CD14-positive monocyte (primary cell): Measurements from ENCODE around the gene MPST. TPM values are rescaled to one million over a fixed set of nuclear protein-coding genes. Genes with fewer than 3 reads are reported as not detected.

Experiments
- DNase-seq, 3 donors: peaks; one replicate each; pipeline ENCODE4 v3.0.0-alpha.2; 2011 to 2022
- H2AFZ ChIP-seq: 2 replicates; pipeline ENCODE4 v1.6.0; 2012; ENCODE audit warnings: mild to moderate bottlenecking, low read depth, low read length, inconsistent platforms; ENCODE audit not compliant: insufficient read depth, poor library complexity, severe bottlenecking
- H3K27ac ChIP-seq, 2 donors: 1 replicate in 1 of 2; 2 replicates in 1 of 2; pipeline ENCODE4 v1.5.1; 2012 to 2013; ENCODE audit warnings: low read length in 2 of 2, control low read depth in 1 of 2, inconsistent platforms in 1 of 2, low read depth in 1 of 2, mild to moderate bottlenecking in 1 of 2
- H3K27me3 ChIP-seq, 2 donors: one replicate each; pipeline versions ENCODE4 v1.6.0 to v1.6.1; 2011 to 2013; ENCODE audit warnings: low read length in 2 of 2; ENCODE audit not compliant: control insufficient read depth in 2 of 2, insufficient read depth in 2 of 2
- H3K36me3 ChIP-seq, 2 donors: replicated peaks in 1 of 2; 1 replicate in 1 of 2; 2 replicates in 1 of 2; pipeline versions ENCODE4 v1.5.1 to v1.6.1; 2012 to 2013; ENCODE audit warnings: low read length in 2 of 2, control low read depth in 1 of 2, inconsistent platforms in 1 of 2, mild to moderate bottlenecking in 1 of 2; ENCODE audit not compliant: insufficient read depth in 2 of 2, control insufficient read depth in 1 of 2
- H3K4me1 ChIP-seq, 2 donors: 1 replicate in 1 of 2; 2 replicates in 1 of 2; pipeline versions ENCODE4 v1.5.1 to v1.6.1; 2012 to 2013; ENCODE audit warnings: low read length in 2 of 2, control low read depth in 1 of 2, inconsistent platforms in 1 of 2, mild to moderate bottlenecking in 1 of 2, moderate library complexity in 1 of 2; ENCODE audit not compliant: insufficient read depth in 2 of 2, control insufficient read depth in 1 of 2
- H3K4me2 ChIP-seq: replicated peaks from 2 replicates; pipeline ENCODE3; 2012; ENCODE audit warnings: low read length, moderate library complexity, mild to moderate bottlenecking; ENCODE audit not compliant: poor library complexity, severe bottlenecking; ENCODE audit errors: extremely low read depth
- H3K4me3 ChIP-seq, 3 experiments: fragments of 200-600 bp in 1 of 3; sonication (generic) in 1 of 3; replicated peaks in 1 of 3; 1 replicate in 2 of 3; 2 replicates in 1 of 3; pipeline ENCODE4 v1.5.1; 2011 to 2013; ENCODE audit warnings: low read length in 3 of 3, mild to moderate bottlenecking in 3 of 3, control low read depth in 2 of 3, low read depth in 2 of 3, inconsistent platforms in 1 of 3, moderate library complexity in 1 of 3
- H3K79me2 ChIP-seq: 2 replicates; pipeline ENCODE4 v1.6.0; 2012; ENCODE audit warnings: mild to moderate bottlenecking, control low read depth, inconsistent platforms, low read length, moderate library complexity; ENCODE audit not compliant: insufficient read depth
- H3K9ac ChIP-seq: 2 replicates; pipeline ENCODE4 v1.6.0; 2017; ENCODE audit warnings: low read length, mild to moderate bottlenecking; ENCODE audit not compliant: insufficient read depth, poor library complexity, severe bottlenecking
- H3K9me3 ChIP-seq, 2 donors: replicated peaks in 1 of 2; 1 replicate in 1 of 2; 2 replicates in 1 of 2; pipeline versions ENCODE4 v1.5.1 to v1.6.1; 2012 to 2013; ENCODE audit warnings: low read length in 2 of 2, control low read depth in 1 of 2; ENCODE audit not compliant: control insufficient read depth in 1 of 2, insufficient read depth in 1 of 2
- H4K20me1 ChIP-seq: 2 replicates; pipeline ENCODE4 v1.6.0; 2012; ENCODE audit warnings: mild to moderate bottlenecking, low read length, control low read depth, moderate library complexity; ENCODE audit not compliant: insufficient read depth
- H3K27ac Mint-ChIP-seq, 7 donors: one replicate each; pipeline ENCODE4 v1.8.0; 2020; ENCODE audit warnings: mild to moderate bottlenecking in 7 of 7, mixed read lengths in 7 of 7, moderate library complexity in 6 of 7, inconsistent platforms in 2 of 7
- H3K27me3 Mint-ChIP-seq, 3 donors: one replicate each; pipeline ENCODE4 v1.8.0; 2021 to 2022; ENCODE audit warnings: low read depth in 3 of 3, mild to moderate bottlenecking in 3 of 3, mixed read lengths in 3 of 3, moderate library complexity in 3 of 3, inconsistent platforms in 1 of 3
- H3K36me3 Mint-ChIP-seq, 2 donors: one replicate each; pipeline ENCODE4 v1.8.0; 2020; ENCODE audit warnings: mixed read lengths in 2 of 2, inconsistent platforms in 1 of 2, mild to moderate bottlenecking in 1 of 2
- H3K4me1 Mint-ChIP-seq: one replicate; pipeline ENCODE4 v1.8.0; 2020; ENCODE audit warnings: mild to moderate bottlenecking, mixed read lengths
- H3K4me3 Mint-ChIP-seq, 2 donors: one replicate each; pipeline ENCODE4 v1.8.0; 2020; ENCODE audit warnings: mild to moderate bottlenecking in 2 of 2, mixed read lengths in 2 of 2, moderate library complexity in 1 of 2
- H3K9me3 Mint-ChIP-seq, 7 donors: one replicate each; pipeline ENCODE4 v1.8.0; 2020 to 2022; ENCODE audit warnings: mixed read lengths in 7 of 7, mild to moderate bottlenecking in 6 of 7, moderate library complexity in 6 of 7, inconsistent platforms in 2 of 7
- whole genome bisulfite sequencing: methylation state at CpG from one replicate; pipeline ENCODE4 v1.1.5; 2013; ENCODE audit warnings: missing lambda C conversion rate; ENCODE audit not compliant: insufficient coverage; 5-methylcytosine and 5-hydroxymethylcytosine counted together
- intact Hi-C, 2 donors: fragments of 100-400 bp; cut with micrococcal nuclease; formaldehyde crosslinking; loops; one replicate each; pipeline versions ENCODE4 v1.15.0 to v1.15.1; 2023
- polyA minus RNA-seq: library from RNA; depleted of rRNA, polyadenylated mRNA; stranded (reverse); fragments of >200 nt; gene quantifications from 2 replicates; pipeline ENCODE4 v1.2.3, GENCODE V29; 2012
- polyA plus RNA-seq, 3 donors: library from polyadenylated mRNA; depleted of rRNA in 1 of 3; unstranded in 2 of 3; stranded (reverse) in 1 of 3; fragments of 300-500 nt in 2 of 3; fragments of >200 nt in 1 of 3; fragmentation: Illumina TruSeq in 2 of 3; gene quantifications; 1 replicate in 2 of 3; 2 replicates in 1 of 3; pipeline ENCODE4 v1.2.3, GENCODE V29; 2012 to 2021
- total RNA-seq, 12 experiments: library from RNA in 1 of 12; stranded (reverse) in 1 of 12; fragments of 120-200 nt in 1 of 12; gene quantifications; one replicate each; pipeline ENCODE4 v1.2.4 and lab custom pipeline; 2013 to 2026; ENCODE audit warnings: mixed read lengths in 6 of 12, inconsistent platforms in 1 of 12
- TF ChIP-seq, protein P1 (sequence below): fragments of 200-600 bp; IDR thresholded peaks from one replicate; pipeline ENCODE4 v1.8.0; 2022; ENCODE audit warnings: antibody characterized with exemption, mild to moderate bottlenecking

MPST gene
- total RNA-seq (2013) = 41.4 TPM
- polyA plus RNA-seq (10 to 100 TPM; 27.9 to 53.7 (median 51.2) TPM), polyA minus RNA-seq (43.5 and 96.9 TPM in 2 replicates), total RNA-seq (lab: John Stamatoyannopoulos, UW) (3.4 to 17.7 (median 13.4) reads per million in 11 experiments)

GRCh38 chr22:37019309-37020191 lies at the start of gene MPST, which contains the start of gene TST:
Gene MPST (plus strand): TSS chr22:37019742. CDS start chr22:37019837, 95 bp downstream.
Gene TST (minus strand): TSS chr22:37019447. CDS start chr22:37018732, 715 bp downstream.
- H3K4me1 Mint-ChIP-seq = peaks cover 41% of the 10 kb centered on the region
- peaks cover 0 to 3% (median 1%) of the 10 kb centered on the region in 3 donors for H3K27me3 Mint-ChIP-seq
- H3K27ac Mint-ChIP-seq = peak within 1 kb of the TSS; percentile 66 to 95 (median 87)
- TF ChIP-seq, protein P1, sequence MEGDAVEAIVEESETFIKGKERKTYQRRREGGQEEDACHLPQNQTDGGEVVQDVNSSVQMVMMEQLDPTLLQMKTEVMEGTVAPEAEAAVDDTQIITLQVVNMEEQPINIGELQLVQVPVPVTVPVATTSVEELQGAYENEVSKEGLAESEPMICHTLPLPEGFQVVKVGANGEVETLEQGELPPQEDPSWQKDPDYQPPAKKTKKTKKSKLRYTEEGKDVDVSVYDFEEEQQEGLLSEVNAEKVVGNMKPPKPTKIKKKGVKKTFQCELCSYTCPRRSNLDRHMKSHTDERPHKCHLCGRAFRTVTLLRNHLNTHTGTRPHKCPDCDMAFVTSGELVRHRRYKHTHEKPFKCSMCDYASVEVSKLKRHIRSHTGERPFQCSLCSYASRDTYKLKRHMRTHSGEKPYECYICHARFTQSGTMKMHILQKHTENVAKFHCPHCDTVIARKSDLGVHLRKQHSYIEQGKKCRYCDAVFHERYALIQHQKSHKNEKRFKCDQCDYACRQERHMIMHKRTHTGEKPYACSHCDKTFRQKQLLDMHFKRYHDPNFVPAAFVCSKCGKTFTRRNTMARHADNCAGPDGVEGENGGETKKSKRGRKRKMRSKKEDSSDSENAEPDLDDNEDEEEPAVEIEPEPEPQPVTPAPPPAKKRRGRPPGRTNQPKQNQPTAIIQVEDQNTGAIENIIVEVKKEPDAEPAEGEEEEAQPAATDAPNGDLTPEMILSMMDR = no peak
- H3K79me2 ChIP-seq = peaks cover 34% of the 10 kb centered on the region
- no peaks in the 10 kb centered on the region for H3K9me3 Mint-ChIP-seq
- intact Hi-C loops = no loop called here
- peak within 1 kb of the TSS; percentile 97 for H3K4me2 ChIP-seq
- DNase-seq = peak; percentile 50 to 62 (median 56)
- WGBS = under 1% methylated on average over 93 of the region's 107 CpGs
- H3K36me3 ChIP-seq = peaks cover 2 to 14% of the 10 kb centered on the region in 2 donors
- peaks cover 9 to 21% of the 10 kb centered on the region in 2 donors for H3K36me3 Mint-ChIP-seq
- peak within 1 kb of the TSS; percentile 84 for H3K9ac ChIP-seq
- H3K27ac ChIP-seq = peak within 1 kb of the TSS; percentile 23 to 84
- H3K4me3 Mint-ChIP-seq = peak within 1 kb of the TSS; percentile 92 to 95
- H3K4me3 ChIP-seq = peak within 1 kb of the TSS; percentile 76 to 96 (median 90)
- H3K9me3 ChIP-seq = no peaks in the 10 kb centered on the region
- peaks cover 24 to 29% of the 10 kb centered on the region in 2 donors for H3K4me1 ChIP-seq
- peak within 1 kb of the TSS; percentile 99 for H2AFZ ChIP-seq
- H4K20me1 ChIP-seq = peaks cover 28% of the 10 kb centered on the region
- H3K27me3 ChIP-seq = no peaks in the 10 kb centered on the region

GRCh38 chr22:36971341-36972125 lies 48.0 kb upstream of the MPST start:
- 99% methylated on average over 14 of the region's 19 CpGs for WGBS
- no peaks in the 10 kb centered on the region for H3K9me3 ChIP-seq
- no peak overlapping the region for H3K9ac ChIP-seq
- peaks cover 0 to 12% (median 5%) of the 10 kb centered on the region in 3 donors for H3K27me3 Mint-ChIP-seq
- H3K4me2 ChIP-seq = no peak overlapping the region
- peaks cover 14 to 28% of the 10 kb centered on the region in 2 donors for H3K4me1 ChIP-seq
- no peak overlapping the region for H3K27ac ChIP-seq
- intact Hi-C loops = loop anchor here in 1 of 2 donors (10.0 kb wide), 1 partner anchor 57 kb away; the partner anchor contains the start of gene CSF2RB
- H3K79me2 ChIP-seq = no peaks in the 10 kb centered on the region
- DNase-seq = no peak
- TF ChIP-seq, protein P1 = no peak
- H3K27ac Mint-ChIP-seq = no peak overlapping the region
- H3K27me3 ChIP-seq = no peaks in the 10 kb centered on the region
- no peaks in the 10 kb centered on the region for H3K36me3 ChIP-seq
- H3K36me3 Mint-ChIP-seq = no peaks in the 10 kb centered on the region
- H3K4me3 Mint-ChIP-seq = no peak overlapping the region
- H2AFZ ChIP-seq = no peak overlapping the region
- peaks cover 22% of the 10 kb centered on the region for H3K4me1 Mint-ChIP-seq
- no peak overlapping the region for H3K4me3 ChIP-seq
- H3K9me3 Mint-ChIP-seq = peaks cover 0 to 3% (median 0%) of the 10 kb centered on the region in 7 donors
- H4K20me1 ChIP-seq = no peaks in the 10 kb centered on the region
